ENCODE results near the gene PRELP.

GRCh38 chr1:203456577-203456976, 19.0 kb upstream of the PRELP start:
- TF ChIP-seq YY1 (IDR thresholded peaks at IDR 0.05; ENCODE audit: insufficient read depth, insufficient read length) = no peak
- no peak for TF ChIP-seq ZNF274 (IDR thresholded peaks at IDR 0.05; ENCODE audit: low read depth, low read length)
- no peak for TF ChIP-seq SUZ12 (IDR thresholded peaks at IDR 0.05; ENCODE audit: extremely low read depth, insufficient read depth, insufficient read length)
